Measurements from ENCODE around the gene GATA2. TPM values are rescaled to one million over a fixed set of nuclear protein-coding genes. Genes with fewer than 3 reads are reported as not detected.

The GATA2 gene
- total and polyA plus RNA-seq, 2 experiments from 2014 or later, result 0.52 to 0.83 TPM

GRCh38 chr3:128435561-128435960 lies 57.4 kb downstream of the GATA2 start (continued):
- TF ChIP-seq CTCF (conservative IDR thresholded peaks at IDR 0.05; ENCODE audit: low read depth in 2 of 2), result no peak
- TF ChIP-seq EZH2phosphoT487 (IDR thresholded peaks at IDR 0.05; ENCODE audit: unreplicated experiment), result no peak

- no peaks in the 10 kb centered on the region for H3K36me3 ChIP-seq (ENCODE audit: insufficient read depth)
- H4K20me1 ChIP-seq (replicated peaks; ENCODE audit: insufficient read depth), result no peaks in the 10 kb centered on the region
- H3K79me2 ChIP-seq (replicated peaks; ENCODE audit: insufficient read depth), result no peaks in the 10 kb centered on the region
- Mint-ChIP-seq H3K9me3 (no peaks in the 10 kb centered on the region), H3K4me1 (peaks cover 46% of the 10 kb centered on the region), H3K4me3 (no peak overlapping the region), H3K36me3 (ENCODE audit: low read depth) (no peaks in the 10 kb centered on the region; the same call in 2 of the 3 replicates), H3K27ac (no peak overlapping the region), H3K27me3 (ENCODE audit: insufficient read depth, low read depth, poor library complexity) (peaks cover 53% of the 10 kb centered on the region)
- peaks cover 31% of the 10 kb centered on the region for H3K4me1 ChIP-seq (ENCODE audit: insufficient read depth)
- H3K4me3 ChIP-seq, result no peak overlapping the region
- ATAC-seq (peak; percentile 2; the same call in 1 of the 3 replicates), DNase-seq (ENCODE audit: low spot score) (peak; percentile 40)
- peaks cover 18% of the 10 kb centered on the region; the same call in 1 of the 2 replicates for H3F3A ChIP-seq (replicated peaks; ENCODE audit: low read depth)
- H3K4me2 ChIP-seq, result no peak overlapping the region; the same call in 1 of the 2 replicates
- peaks cover 40% of the 10 kb centered on the region for H3K27me3 ChIP-seq (ENCODE audit: insufficient read depth)
- H3K9me2 ChIP-seq (ENCODE audit: insufficient read depth), result no peaks in the 10 kb centered on the region
- no peak overlapping the region for H2AFZ ChIP-seq
- H3K27ac ChIP-seq (ENCODE audit: low read depth), result no peak overlapping the region
- no peak for TF ChIP-seq ZNF331 (CRISPR knock-in tag; IDR thresholded peaks at IDR 0.05; ENCODE audit: low read depth)
- no peak for TF ChIP-seq NANOG (IDR thresholded peaks at IDR 0.05; ENCODE audit: borderline replicate concordance)
- TF ChIP-seq ZNF114 (CRISPR knock-in tag; IDR thresholded peaks at IDR 0.05), result no peak
- TF ChIP-seq ETS1 (IDR thresholded peaks at IDR 0.05), result no peak
- no peak for TF ChIP-seq CTCF (conservative IDR thresholded peaks at IDR 0.05; ENCODE audit: low read depth in 2 of 2)
- TF ChIP-seq, protein P1, sequence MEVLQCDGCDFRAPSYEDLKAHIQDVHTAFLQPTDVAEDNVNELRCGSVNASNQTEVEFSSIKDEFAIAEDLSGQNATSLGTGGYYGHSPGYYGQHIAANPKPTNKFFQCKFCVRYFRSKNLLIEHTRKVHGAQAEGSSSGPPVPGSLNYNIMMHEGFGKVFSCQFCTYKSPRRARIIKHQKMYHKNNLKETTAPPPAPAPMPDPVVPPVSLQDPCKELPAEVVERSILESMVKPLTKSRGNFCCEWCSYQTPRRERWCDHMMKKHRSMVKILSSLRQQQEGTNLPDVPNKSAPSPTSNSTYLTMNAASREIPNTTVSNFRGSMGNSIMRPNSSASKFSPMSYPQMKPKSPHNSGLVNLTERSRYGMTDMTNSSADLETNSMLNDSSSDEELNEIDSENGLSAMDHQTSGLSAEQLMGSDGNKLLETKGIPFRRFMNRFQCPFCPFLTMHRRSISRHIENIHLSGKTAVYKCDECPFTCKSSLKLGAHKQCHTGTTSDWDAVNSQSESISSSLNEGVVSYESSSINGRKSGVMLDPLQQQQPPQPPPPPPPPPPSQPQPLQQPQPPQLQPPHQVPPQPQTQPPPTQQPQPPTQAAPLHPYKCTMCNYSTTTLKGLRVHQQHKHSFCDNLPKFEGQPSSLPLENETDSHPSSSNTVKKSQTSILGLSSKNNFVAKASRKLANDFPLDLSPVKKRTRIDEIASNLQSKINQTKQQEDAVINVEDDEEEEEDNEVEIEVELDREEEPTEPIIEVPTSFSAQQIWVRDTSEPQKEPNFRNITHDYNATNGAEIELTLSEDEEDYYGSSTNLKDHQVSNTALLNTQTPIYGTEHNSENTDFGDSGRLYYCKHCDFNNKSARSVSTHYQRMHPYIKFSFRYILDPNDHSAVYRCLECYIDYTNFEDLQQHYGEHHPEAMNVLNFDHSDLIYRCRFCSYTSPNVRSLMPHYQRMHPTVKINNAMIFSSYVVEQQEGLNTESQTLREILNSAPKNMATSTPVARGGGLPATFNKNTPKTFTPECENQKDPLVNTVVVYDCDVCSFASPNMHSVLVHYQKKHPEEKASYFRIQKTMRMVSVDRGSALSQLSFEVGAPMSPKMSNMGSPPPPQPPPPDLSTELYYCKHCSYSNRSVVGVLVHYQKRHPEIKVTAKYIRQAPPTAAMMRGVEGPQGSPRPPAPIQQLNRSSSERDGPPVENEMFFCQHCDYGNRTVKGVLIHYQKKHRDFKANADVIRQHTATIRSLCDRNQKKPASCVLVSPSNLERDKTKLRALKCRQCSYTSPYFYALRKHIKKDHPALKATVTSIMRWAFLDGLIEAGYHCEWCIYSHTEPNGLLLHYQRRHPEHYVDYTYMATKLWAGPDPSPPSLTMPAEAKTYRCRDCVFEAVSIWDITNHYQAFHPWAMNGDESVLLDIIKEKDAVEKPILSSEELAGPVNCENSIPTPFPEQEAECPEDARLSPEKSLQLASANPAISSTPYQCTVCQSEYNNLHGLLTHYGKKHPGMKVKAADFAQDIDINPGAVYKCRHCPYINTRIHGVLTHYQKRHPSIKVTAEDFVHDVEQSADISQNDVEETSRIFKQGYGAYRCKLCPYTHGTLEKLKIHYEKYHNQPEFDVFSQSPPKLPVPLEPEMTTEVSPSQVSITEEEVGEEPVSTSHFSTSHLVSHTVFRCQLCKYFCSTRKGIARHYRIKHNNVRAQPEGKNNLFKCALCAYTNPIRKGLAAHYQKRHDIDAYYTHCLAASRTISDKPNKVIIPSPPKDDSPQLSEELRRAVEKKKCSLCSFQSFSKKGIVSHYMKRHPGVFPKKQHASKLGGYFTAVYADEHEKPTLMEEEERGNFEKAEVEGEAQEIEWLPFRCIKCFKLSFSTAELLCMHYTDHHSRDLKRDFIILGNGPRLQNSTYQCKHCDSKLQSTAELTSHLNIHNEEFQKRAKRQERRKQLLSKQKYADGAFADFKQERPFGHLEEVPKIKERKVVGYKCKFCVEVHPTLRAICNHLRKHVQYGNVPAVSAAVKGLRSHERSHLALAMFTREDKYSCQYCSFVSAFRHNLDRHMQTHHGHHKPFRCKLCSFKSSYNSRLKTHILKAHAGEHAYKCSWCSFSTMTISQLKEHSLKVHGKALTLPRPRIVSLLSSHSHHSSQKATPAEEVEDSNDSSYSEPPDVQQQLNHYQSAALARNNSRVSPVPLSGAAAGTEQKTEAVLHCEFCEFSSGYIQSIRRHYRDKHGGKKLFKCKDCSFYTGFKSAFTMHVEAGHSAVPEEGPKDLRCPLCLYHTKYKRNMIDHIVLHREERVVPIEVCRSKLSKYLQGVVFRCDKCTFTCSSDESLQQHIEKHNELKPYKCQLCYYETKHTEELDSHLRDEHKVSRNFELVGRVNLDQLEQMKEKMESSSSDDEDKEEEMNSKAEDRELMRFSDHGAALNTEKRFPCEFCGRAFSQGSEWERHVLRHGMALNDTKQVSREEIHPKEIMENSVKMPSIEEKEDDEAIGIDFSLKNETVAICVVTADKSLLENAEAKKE (CRISPR knock-in tag; IDR thresholded peaks at IDR 0.05), result no peak
- no peak for TF ChIP-seq JUNB (IDR thresholded peaks at IDR 0.05; ENCODE audit: unreplicated experiment)
- TF ChIP-seq EZH2phosphoT487 (IDR thresholded peaks at IDR 0.05; ENCODE audit: unreplicated experiment), result no peak
- no peak for TF ChIP-seq STAT1 (IDR thresholded peaks at IDR 0.05; ENCODE audit: unreplicated experiment)
- TF ChIP-seq, protein P2, sequence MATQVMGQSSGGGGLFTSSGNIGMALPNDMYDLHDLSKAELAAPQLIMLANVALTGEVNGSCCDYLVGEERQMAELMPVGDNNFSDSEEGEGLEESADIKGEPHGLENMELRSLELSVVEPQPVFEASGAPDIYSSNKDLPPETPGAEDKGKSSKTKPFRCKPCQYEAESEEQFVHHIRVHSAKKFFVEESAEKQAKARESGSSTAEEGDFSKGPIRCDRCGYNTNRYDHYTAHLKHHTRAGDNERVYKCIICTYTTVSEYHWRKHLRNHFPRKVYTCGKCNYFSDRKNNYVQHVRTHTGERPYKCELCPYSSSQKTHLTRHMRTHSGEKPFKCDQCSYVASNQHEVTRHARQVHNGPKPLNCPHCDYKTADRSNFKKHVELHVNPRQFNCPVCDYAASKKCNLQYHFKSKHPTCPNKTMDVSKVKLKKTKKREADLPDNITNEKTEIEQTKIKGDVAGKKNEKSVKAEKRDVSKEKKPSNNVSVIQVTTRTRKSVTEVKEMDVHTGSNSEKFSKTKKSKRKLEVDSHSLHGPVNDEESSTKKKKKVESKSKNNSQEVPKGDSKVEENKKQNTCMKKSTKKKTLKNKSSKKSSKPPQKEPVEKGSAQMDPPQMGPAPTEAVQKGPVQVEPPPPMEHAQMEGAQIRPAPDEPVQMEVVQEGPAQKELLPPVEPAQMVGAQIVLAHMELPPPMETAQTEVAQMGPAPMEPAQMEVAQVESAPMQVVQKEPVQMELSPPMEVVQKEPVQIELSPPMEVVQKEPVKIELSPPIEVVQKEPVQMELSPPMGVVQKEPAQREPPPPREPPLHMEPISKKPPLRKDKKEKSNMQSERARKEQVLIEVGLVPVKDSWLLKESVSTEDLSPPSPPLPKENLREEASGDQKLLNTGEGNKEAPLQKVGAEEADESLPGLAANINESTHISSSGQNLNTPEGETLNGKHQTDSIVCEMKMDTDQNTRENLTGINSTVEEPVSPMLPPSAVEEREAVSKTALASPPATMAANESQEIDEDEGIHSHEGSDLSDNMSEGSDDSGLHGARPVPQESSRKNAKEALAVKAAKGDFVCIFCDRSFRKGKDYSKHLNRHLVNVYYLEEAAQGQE (IDR thresholded peaks at IDR 0.05; ENCODE audit: unreplicated experiment), result no peak
These were observed 57.9 kb downstream of the GATA2 start for GRCh38 chr3:128435058-128435457.

All from GM23338 (cell line).